Peyer's patch (tissue), 4 donors: ENCODE results near the gene ATP5MK.

Experiments
- POLR2A ChIP-seq, 2 donors: fragments of 450-650 bp; IDR thresholded peaks; one replicate each; pipeline ENCODE4 v1.5.1; 2017; ENCODE audit warnings: antibody characterized with exemption in 2 of 2, mild to moderate bottlenecking in 2 of 2, moderate library complexity in 2 of 2
- TF ChIP-seq, protein P1 (sequence below), 6 experiments: fragments of 450-650 bp in 4 of 6; fragments of 200-600 bp in 2 of 6; sonication (generic) in 1 of 6; IDR thresholded peaks; one replicate each; pipeline ENCODE4 v1.5.1; 2017 to 2019; ENCODE audit warnings: antibody characterized with exemption in 6 of 6, mild to moderate bottlenecking in 3 of 6, moderate library complexity in 1 of 6

- TF ChIP-seq, protein P1, sequence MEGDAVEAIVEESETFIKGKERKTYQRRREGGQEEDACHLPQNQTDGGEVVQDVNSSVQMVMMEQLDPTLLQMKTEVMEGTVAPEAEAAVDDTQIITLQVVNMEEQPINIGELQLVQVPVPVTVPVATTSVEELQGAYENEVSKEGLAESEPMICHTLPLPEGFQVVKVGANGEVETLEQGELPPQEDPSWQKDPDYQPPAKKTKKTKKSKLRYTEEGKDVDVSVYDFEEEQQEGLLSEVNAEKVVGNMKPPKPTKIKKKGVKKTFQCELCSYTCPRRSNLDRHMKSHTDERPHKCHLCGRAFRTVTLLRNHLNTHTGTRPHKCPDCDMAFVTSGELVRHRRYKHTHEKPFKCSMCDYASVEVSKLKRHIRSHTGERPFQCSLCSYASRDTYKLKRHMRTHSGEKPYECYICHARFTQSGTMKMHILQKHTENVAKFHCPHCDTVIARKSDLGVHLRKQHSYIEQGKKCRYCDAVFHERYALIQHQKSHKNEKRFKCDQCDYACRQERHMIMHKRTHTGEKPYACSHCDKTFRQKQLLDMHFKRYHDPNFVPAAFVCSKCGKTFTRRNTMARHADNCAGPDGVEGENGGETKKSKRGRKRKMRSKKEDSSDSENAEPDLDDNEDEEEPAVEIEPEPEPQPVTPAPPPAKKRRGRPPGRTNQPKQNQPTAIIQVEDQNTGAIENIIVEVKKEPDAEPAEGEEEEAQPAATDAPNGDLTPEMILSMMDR (IDR thresholded peaks at IDR 0.05): no peak
- no peak for TF ChIP-seq POLR2A (IDR thresholded peaks at IDR 0.05)
Observed at GRCh38 chr10:103350175-103350516, 46.1 kb downstream of the ATP5MK start.
